SK-N-SH treated with all-trans-retinoic acid at 6 μM for 48 hours (cell line): ENCODE measurements around the gene MFSD6L.

Experiments used
- ATAC-seq: fragments of 200-7000 bp; cut with Tn5 transposase; 3 replicates; pipeline ENCODE4 v1.9.1; 2020; ENCODE audit warnings: mild to moderate bottlenecking, moderate library complexity
- ARNTL ChIP-seq: fragments of 450-650 bp; formaldehyde crosslinking; IDR thresholded peaks from 2 replicates; pipeline ENCODE4 v1.5.0; 2020; ENCODE audit warnings: low read depth, mild to moderate bottlenecking, moderate library complexity, borderline replicate concordance
- BACH2 ChIP-seq: fragments of 250-450 bp; sonication (Bioruptor Pico); IDR thresholded peaks from 2 replicates; pipeline ENCODE4 v1.9.0; 2021; ENCODE audit warnings: mild to moderate bottlenecking, borderline replicate concordance
- CREB5 ChIP-seq: fragments of 250-450 bp; sonication (Bioruptor Pico); IDR thresholded peaks from 2 replicates; pipeline ENCODE4 v1.5.1; 2020; ENCODE audit warnings: low read depth, mild to moderate bottlenecking, moderate library complexity
- CSDC2 ChIP-seq: fragments of 250-450 bp; sonication (Bioruptor Pico); IDR thresholded peaks from 2 replicates; pipeline ENCODE4 v1.5.0; 2020; ENCODE audit warnings: mild to moderate bottlenecking, moderate library complexity
- CSRNP3 ChIP-seq: fragments of 250-450 bp; sonication (Bioruptor Pico); IDR thresholded peaks from 2 replicates; pipeline ENCODE4 v1.5.1; 2021; ENCODE audit warnings: mild to moderate bottlenecking, moderate library complexity
- ESRRG ChIP-seq: fragments of 250-450 bp; sonication (Bioruptor Pico); IDR thresholded peaks from 2 replicates; pipeline ENCODE4 v1.6.1; 2021; ENCODE audit warnings: mild to moderate bottlenecking
- GLIS3 ChIP-seq: fragments of 250-450 bp; sonication (Bioruptor Pico); IDR thresholded peaks from 2 replicates; pipeline ENCODE4 v1.5.0; 2020; ENCODE audit warnings: mild to moderate bottlenecking, moderate library complexity
- OSR1 ChIP-seq: fragments of 250-450 bp; sonication (Bioruptor Pico); IDR thresholded peaks from 2 replicates; pipeline ENCODE4 v1.8.0; 2022; ENCODE audit warnings: moderate library complexity, mild to moderate bottlenecking, inconsistent platforms
- PATZ1 ChIP-seq: fragments of 250-450 bp; sonication (Bioruptor Pico); IDR thresholded peaks from 2 replicates; pipeline ENCODE4 v1.8.0; 2020; ENCODE audit warnings: mild to moderate bottlenecking, moderate library complexity, borderline replicate concordance
- PPARA ChIP-seq: fragments of 250-450 bp; sonication (Bioruptor Pico); IDR thresholded peaks from 2 replicates; pipeline ENCODE4 v1.5.0; 2020; ENCODE audit warnings: mild to moderate bottlenecking, borderline replicate concordance
- RARB ChIP-seq: fragments of 250-450 bp; sonication (Bioruptor Pico); IDR thresholded peaks from 2 replicates; pipeline ENCODE4 v1.8.0; 2021; ENCODE audit warnings: mild to moderate bottlenecking, moderate library complexity
- SNAI2 ChIP-seq: fragments of 250-450 bp; sonication (Bioruptor Pico); IDR thresholded peaks from 2 replicates; pipeline ENCODE4 v1.5.0; 2020; ENCODE audit warnings: mild to moderate bottlenecking, moderate library complexity
- TCF4 ChIP-seq: fragments of 250-450 bp; sonication (Bioruptor Pico); IDR thresholded peaks from 2 replicates; pipeline ENCODE4 v1.8.0; 2021; ENCODE audit warnings: mild to moderate bottlenecking, moderate library complexity, borderline replicate concordance
- TOX ChIP-seq: fragments of 250-450 bp; sonication (Bioruptor Pico); IDR thresholded peaks from 2 replicates; pipeline ENCODE4 v1.8.0; 2021; ENCODE audit warnings: mild to moderate bottlenecking, moderate library complexity, borderline replicate concordance
- TSHZ2 ChIP-seq: fragments of 250-450 bp; sonication (Bioruptor Pico); IDR thresholded peaks from 2 replicates; pipeline ENCODE4 v1.5.0; 2020; ENCODE audit warnings: mild to moderate bottlenecking, moderate library complexity
- ZC3H10 ChIP-seq: fragments of 250-450 bp; sonication (Bioruptor Pico); IDR thresholded peaks from 2 replicates; pipeline ENCODE4 v1.5.1; 2021; ENCODE audit warnings: mild to moderate bottlenecking, moderate library complexity
- ZFP3 ChIP-seq: fragments of 250-450 bp; sonication (Bioruptor Pico); IDR thresholded peaks from 2 replicates; pipeline ENCODE4 v1.5.0; 2020; ENCODE audit warnings: mild to moderate bottlenecking, moderate library complexity
- ZFP30 ChIP-seq: fragments of 450-650 bp; formaldehyde crosslinking; IDR thresholded peaks from 2 replicates; pipeline ENCODE4 v1.5.0; 2022; ENCODE audit warnings: mild to moderate bottlenecking, moderate library complexity
- ZNF565 ChIP-seq: fragments of 450-650 bp; formaldehyde crosslinking; conservative IDR thresholded peaks from 2 replicates; pipeline ENCODE4 v1.5.0; 2020; ENCODE audit warnings: low read depth, mild to moderate bottlenecking, moderate library complexity
- ZNF70 ChIP-seq: fragments of 450-650 bp; formaldehyde crosslinking; IDR thresholded peaks from 2 replicates; pipeline ENCODE4 v1.5.0; 2020; ENCODE audit warnings: mild to moderate bottlenecking, moderate library complexity
- ZNF8 ChIP-seq: fragments of 450-650 bp; formaldehyde crosslinking; IDR thresholded peaks from 2 replicates; pipeline ENCODE4 v1.5.0; 2020; ENCODE audit warnings: mild to moderate bottlenecking, moderate library complexity

The MFSD6L gene

GRCh38 chr17:8785547-8786413, 13.4 kb downstream of the MFSD6L start:
- peak; percentile 99 for ATAC-seq
- TF ChIP-seq ZNF8 (no peak), PATZ1 (CRISPR knock-in tag) (no peak), CSDC2 (CRISPR knock-in tag) (no peak), TCF4 (CRISPR knock-in tag) (no peak), PPARA (CRISPR knock-in tag) (no peak), ZFP30 (CRISPR knock-in tag) (no peak), SNAI2 (CRISPR knock-in tag) (no peak), TOX (no peak), ARNTL (CRISPR knock-in tag) (no peak), RARB (no peak), ZC3H10 (CRISPR knock-in tag) (no peak), CSRNP3 (no peak)
- TF ChIP-seq, all 23 proteins: peak for 0

- TF ChIP-seq SNAI2 (CRISPR knock-in tag) (no peak), ZFP3 (no peak), ZNF70 (CRISPR knock-in tag) (no peak), ESRRG (CRISPR knock-in tag) (no peak), ZNF8 (no peak), BACH2 (CRISPR knock-in tag) (no peak), OSR1 (CRISPR knock-in tag) (no peak), TSHZ2 (CRISPR knock-in tag) (no peak), ZNF565 (CRISPR knock-in tag) (no peak), RARB (no peak), TOX (no peak), GLIS3 (no peak), CSRNP3 (no peak), CSDC2 (CRISPR knock-in tag) (no peak), PPARA (CRISPR knock-in tag) (no peak), PATZ1 (CRISPR knock-in tag) (no peak), ZC3H10 (CRISPR knock-in tag) (no peak), ZFP30 (CRISPR knock-in tag) (no peak), CREB5 (no peak)
- ATAC-seq = no peak
Measured at GRCh38 chr17:8782176-8782575, 17.0 kb downstream of the MFSD6L start.
